Gastroesophageal sphincter (tissue), 4 donors: ENCODE data around the gene FOXK2. TPM values are rescaled to one million over a fixed set of nuclear protein-coding genes. Genes with fewer than 3 reads are reported as not detected.

Source experiments
- ATAC-seq: fragments of 150-250 bp; one replicate; pipeline ENCODE4 v1.9.1; 2016; ENCODE audit warnings: mild to moderate bottlenecking, moderate library complexity
- H3K27ac ChIP-seq, 4 donors: fragments of 200-600 bp; sonication (generic) in 3 of 4; 1 replicate in 3 of 4; 2 replicates in 1 of 4; pipeline ENCODE4 v1.5.1; 2016 to 2019
- H3K27me3 ChIP-seq: fragments of 200-600 bp; sonication (generic); one replicate; pipeline ENCODE4 v1.5.1; 2019
- H3K36me3 ChIP-seq, 2 donors: fragments of 200-600 bp; sonication (generic); one replicate each; pipeline ENCODE4 v1.5.1; 2019; ENCODE audit warnings: control low read depth in 1 of 2
- H3K4me1 ChIP-seq, 3 donors: fragments of 200-600 bp; sonication (generic); 1 replicate in 2 of 3; 2 replicates in 1 of 3; pipeline ENCODE4 v1.5.1; 2016 to 2019; ENCODE audit warnings: control low read depth in 2 of 3
- H3K4me3 ChIP-seq, 2 donors: fragments of 200-600 bp; sonication (generic); one replicate each; pipeline ENCODE4 v1.5.1; 2019; ENCODE audit warnings: mild to moderate bottlenecking in 1 of 2, moderate library complexity in 1 of 2
- H3K9me3 ChIP-seq, 3 donors: fragments of 200-600 bp; sonication (generic); one replicate each; pipeline ENCODE4 v1.5.1; 2017 to 2019; ENCODE audit warnings: control low read depth in 2 of 3
- EP300 ChIP-seq: sonication (generic); formaldehyde crosslinking; IDR thresholded peaks from one replicate; pipeline ENCODE4 v1.6.1; 2017; ENCODE audit warnings: antibody characterized with exemption, mild to moderate bottlenecking
- POLR2A ChIP-seq, 2 donors: fragments of 450-650 bp; IDR thresholded peaks; one replicate each; pipeline ENCODE4 v1.6.1; 2017; ENCODE audit warnings: antibody characterized with exemption in 2 of 2, mild to moderate bottlenecking in 2 of 2, moderate library complexity in 1 of 2
- POLR2AphosphoS5 ChIP-seq: sonication (generic); formaldehyde crosslinking; IDR thresholded peaks from one replicate; pipeline ENCODE4 v1.6.1; 2017; ENCODE audit warnings: antibody characterized with exemption
- WGBS, 2 donors: methylation state at CpG; one replicate each; pipeline ENCODE4 v1.1.5; 2018; ENCODE audit warnings: low coverage in 1 of 2; 5-methylcytosine and 5-hydroxymethylcytosine counted together
- total RNA-seq, 4 donors: library from RNA; depleted of rRNA; stranded (reverse); fragments of >200 nt; gene quantifications; one replicate each; pipeline ENCODE4 v1.1.0, GENCODE V29; 2016
- TF ChIP-seq, protein P1 (sequence below), 4 experiments: fragments of 200-600 bp in 2 of 4; fragments of 450-650 bp in 2 of 4; sonication (generic) in 1 of 4; IDR thresholded peaks; one replicate each; pipeline ENCODE4 v1.5.1; 2017 to 2019; ENCODE audit warnings: antibody characterized with exemption in 4 of 4, mild to moderate bottlenecking in 2 of 4, moderate library complexity in 2 of 4

The FOXK2 gene
- total RNA-seq, 4 donors from 2014 or later, result 35.1 to 63.4 (median 52.6) TPM

DNA sequence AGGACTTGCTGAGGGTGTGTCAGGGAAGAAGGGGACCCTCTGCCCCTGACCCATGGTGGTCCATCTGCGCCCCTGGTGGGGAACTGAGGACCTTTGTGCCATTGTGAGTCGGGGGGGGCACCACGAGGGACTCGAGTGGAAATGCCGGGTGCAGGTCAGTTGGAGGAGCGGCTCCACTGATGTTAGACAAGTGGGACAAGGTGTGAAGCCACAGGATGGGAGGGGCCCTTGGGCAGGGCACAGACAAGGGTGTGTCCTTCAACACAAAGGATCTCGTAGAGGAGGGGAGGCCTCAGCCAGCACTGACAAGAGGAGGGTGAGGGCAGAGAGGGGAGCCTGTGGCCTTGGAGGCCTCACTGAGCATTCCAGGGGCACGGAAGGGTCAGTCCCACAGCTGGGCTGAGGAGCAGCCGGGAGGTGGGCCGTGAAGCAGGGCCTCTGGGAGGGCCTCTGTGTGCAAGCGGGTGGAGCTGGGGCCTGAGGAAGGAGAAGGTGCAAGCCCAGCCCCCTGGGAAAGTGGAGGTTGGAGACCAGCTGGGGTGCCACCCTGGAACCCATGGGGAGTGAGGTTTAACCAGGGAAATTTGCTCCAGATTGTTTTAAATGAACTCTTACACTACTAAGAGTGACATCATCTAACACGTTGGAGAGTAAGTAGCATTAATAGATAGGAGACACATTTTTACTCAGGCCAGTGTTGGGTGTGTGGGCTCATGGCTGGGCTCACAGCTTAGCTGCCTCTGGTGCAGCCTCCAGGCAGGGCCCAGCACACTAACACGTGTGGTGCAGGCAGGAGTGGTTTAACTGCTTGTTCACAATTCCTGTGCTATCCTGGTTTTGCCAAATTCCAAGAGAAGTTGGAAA lies 33.1 kb upstream of the FOXK2 start:
- whole genome bisulfite sequencing, 2 donors, result 77% methylated on average over 3 of the region's 13 CpGs; no CpG with 5 or more reads in 1 of the 2 donors
- Histone ChIP-seq H3K4me3 (no peak overlapping the region), H3K4me1 (peaks cover 0 to 22% (median 4%) of the 10 kb centered on the region in 3 donors), H3K27me3 (no peaks in the 10 kb centered on the region), H3K36me3 (peaks cover 0 to 79% of the 10 kb centered on the region in 2 donors), H3K27ac (no peak overlapping the region), H3K9me3 (no peaks in the 10 kb centered on the region)
- no peak for ATAC-seq
- TF ChIP-seq POLR2A (IDR thresholded peaks at IDR 0.05) (no peak), POLR2AphosphoS5 (no peak), EP300 (no peak)
- TF ChIP-seq, protein P1, sequence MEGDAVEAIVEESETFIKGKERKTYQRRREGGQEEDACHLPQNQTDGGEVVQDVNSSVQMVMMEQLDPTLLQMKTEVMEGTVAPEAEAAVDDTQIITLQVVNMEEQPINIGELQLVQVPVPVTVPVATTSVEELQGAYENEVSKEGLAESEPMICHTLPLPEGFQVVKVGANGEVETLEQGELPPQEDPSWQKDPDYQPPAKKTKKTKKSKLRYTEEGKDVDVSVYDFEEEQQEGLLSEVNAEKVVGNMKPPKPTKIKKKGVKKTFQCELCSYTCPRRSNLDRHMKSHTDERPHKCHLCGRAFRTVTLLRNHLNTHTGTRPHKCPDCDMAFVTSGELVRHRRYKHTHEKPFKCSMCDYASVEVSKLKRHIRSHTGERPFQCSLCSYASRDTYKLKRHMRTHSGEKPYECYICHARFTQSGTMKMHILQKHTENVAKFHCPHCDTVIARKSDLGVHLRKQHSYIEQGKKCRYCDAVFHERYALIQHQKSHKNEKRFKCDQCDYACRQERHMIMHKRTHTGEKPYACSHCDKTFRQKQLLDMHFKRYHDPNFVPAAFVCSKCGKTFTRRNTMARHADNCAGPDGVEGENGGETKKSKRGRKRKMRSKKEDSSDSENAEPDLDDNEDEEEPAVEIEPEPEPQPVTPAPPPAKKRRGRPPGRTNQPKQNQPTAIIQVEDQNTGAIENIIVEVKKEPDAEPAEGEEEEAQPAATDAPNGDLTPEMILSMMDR (IDR thresholded peaks at IDR 0.05), result no peak

- H3K27ac ChIP-seq, result peak overlapping the region in 3 of 4 donors; percentile 20 to 76 (median 73)
- no peaks in the 10 kb centered on the region for H3K9me3 ChIP-seq
- H3K4me1 ChIP-seq, result peaks cover 0 to 27% (median 4%) of the 10 kb centered on the region in 3 donors
- WGBS, 2 donors, result 74 to 77% methylated on average over 3 of the region's 14 CpGs
- no peak for TF ChIP-seq EP300
- TF ChIP-seq POLR2AphosphoS5, result no peak
- no peak for TF ChIP-seq POLR2A (IDR thresholded peaks at IDR 0.05)
- TF ChIP-seq, protein P1 (IDR thresholded peaks at IDR 0.05), result no peak
- H3K36me3 ChIP-seq, result peaks cover 0 to 65% of the 10 kb centered on the region in 2 donors
- ATAC-seq, result no peak
- no peaks in the 10 kb centered on the region for H3K27me3 ChIP-seq
- no peak overlapping the region for H3K4me3 ChIP-seq
Observed at GRCh38 chr17:82487910-82488309, 31.6 kb upstream of the FOXK2 start.

GRCh38 chr17:82489117-82489516 lies 30.4 kb upstream of the FOXK2 start:
- 0 to 13% methylated on average over 1 to 2 of the region's 8 CpGs for WGBS, 2 donors
- no peaks in the 10 kb centered on the region for H3K9me3 ChIP-seq
- TF ChIP-seq POLR2A (IDR thresholded peaks at IDR 0.05), result no peak
- TF ChIP-seq, protein P1 (IDR thresholded peaks at IDR 0.05), result no peak
- TF ChIP-seq EP300, result no peak
- TF ChIP-seq POLR2AphosphoS5, result no peak
- ATAC-seq, result peak; percentile 89
- peaks cover 0 to 39% (median 5%) of the 10 kb centered on the region in 3 donors for H3K4me1 ChIP-seq
- H3K27ac ChIP-seq, result peak overlapping the region; percentile 4 to 79 (median 74)
- no peak overlapping the region for H3K4me3 ChIP-seq
- H3K36me3 ChIP-seq, result peaks cover 0 to 53% of the 10 kb centered on the region in 2 donors
- no peaks in the 10 kb centered on the region for H3K27me3 ChIP-seq

- peaks cover 0 to 46% (median 9%) of the 10 kb centered on the region in 3 donors for H3K4me1 ChIP-seq
- no peak for TF ChIP-seq POLR2A (IDR thresholded peaks at IDR 0.05)
- no peak for TF ChIP-seq EP300
- no peak for TF ChIP-seq POLR2AphosphoS5
- TF ChIP-seq, protein P1 (IDR thresholded peaks at IDR 0.05), result no peak
- H3K27me3 ChIP-seq, result no peaks in the 10 kb centered on the region
- no peak for ATAC-seq
- H3K27ac ChIP-seq, result peak overlapping the region in 2 of 4 donors; percentile 73 to 76
- no peak overlapping the region for H3K4me3 ChIP-seq
- H3K36me3 ChIP-seq, result peaks cover 0 to 44% of the 10 kb centered on the region in 2 donors
- WGBS, 2 donors, result 74 to 75% methylated on average over 5 to 6 of the region's 21 CpGs
- no peaks in the 10 kb centered on the region for H3K9me3 ChIP-seq
Observed at GRCh38 chr17:82489851-82490511, 29.6 kb upstream of the FOXK2 start.
